Measurements from ENCODE around the gene PRM3.

The PRM3 gene

DNA sequence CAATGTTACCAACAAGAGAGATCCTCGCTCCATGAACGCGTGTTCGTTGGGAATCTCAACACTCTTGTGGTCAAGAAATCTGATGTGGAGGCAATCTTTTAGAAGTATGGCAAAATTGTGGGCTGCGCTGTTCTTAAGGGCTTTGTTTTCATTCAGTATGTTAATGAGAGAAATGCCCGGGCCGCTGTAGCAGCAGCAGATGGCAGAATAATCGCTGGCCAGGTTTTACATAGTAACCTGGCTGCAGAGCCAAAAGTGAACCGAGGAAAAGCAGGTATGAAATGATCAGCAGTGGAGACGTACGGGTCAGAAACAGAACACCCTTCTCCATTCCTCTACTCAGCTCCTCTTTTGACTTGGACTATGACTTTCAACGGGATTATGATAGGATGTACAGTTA lies 30.8 kb downstream of the PRM3 start:
- no peak for DNase-seq

DNA sequence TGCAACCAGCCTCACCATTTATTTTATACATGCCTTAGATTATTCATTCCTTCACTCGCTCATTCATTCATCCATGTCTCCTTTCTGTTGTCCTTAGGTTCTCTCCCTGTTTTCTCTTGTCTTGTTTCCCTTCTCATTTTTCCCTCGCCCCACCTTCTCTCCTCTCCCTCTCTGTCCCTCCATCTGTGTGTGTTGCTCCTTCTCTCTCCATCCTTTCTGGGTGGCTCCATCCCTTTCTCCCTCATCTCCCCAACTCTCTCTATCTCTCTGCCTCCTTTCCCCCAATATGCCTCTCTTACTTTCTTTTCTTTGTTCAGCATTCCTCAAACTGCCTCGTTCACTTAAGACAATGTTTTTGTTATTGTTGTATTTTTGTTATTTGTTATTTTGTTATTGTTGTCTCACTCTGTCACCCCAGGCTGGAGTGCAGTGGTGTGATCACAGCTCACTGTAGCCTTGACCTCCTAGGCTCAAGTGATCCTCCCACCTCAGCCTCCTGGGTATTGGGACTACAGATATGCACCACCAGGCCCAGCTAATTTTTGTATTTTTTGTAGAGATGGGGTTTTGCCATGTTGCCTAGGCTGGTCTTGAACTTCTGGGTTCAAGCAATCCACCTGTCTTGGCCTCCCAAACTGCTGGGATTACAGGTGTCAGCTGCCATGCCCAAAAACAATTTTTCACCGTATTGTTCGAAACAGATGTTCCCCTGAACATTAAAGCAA lies 31.8 kb downstream of the PRM3 start:
- no peak for DNase-seq

DNA sequence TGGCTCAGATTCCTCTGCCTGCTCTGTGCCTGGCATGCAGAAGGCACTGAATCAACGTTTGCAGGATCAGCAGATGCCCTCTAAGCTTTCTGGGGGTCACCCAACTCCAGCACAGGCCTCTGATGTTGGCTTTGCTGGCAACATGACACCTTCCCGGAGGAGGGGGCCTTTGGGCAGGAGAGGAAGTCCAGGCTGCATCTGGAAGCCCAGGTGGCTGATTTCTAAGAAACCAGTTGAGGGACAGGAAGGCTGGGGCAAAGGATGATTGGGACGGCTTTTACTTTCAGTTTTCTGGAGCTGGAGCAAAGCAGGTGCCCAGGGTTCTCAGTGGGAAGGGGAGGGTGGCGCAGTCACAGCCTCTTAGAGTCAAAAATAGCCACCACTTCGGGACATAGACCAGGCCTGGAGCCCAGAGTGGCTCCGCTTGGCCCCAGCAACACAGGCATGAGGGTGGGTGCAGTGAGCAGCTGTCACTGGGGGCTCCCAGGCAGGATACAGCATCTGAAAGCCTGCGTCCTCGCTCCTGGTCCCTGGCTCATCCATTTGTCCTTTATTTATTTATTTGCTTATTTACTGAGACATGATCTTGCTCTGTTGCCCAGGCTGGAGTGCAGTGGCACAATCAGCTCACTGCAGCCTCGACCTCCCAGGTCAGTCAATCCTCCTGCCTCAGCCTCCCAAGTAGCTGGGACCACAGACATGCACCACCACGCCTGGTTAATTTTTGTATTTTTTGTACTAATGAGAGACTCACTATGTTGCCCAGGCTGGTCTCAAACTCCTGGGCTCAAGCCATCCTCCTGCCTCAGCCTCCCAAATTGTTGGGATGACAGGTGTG lies 32.6 kb downstream of the PRM3 start:
- no peak for DNase-seq

DNA sequence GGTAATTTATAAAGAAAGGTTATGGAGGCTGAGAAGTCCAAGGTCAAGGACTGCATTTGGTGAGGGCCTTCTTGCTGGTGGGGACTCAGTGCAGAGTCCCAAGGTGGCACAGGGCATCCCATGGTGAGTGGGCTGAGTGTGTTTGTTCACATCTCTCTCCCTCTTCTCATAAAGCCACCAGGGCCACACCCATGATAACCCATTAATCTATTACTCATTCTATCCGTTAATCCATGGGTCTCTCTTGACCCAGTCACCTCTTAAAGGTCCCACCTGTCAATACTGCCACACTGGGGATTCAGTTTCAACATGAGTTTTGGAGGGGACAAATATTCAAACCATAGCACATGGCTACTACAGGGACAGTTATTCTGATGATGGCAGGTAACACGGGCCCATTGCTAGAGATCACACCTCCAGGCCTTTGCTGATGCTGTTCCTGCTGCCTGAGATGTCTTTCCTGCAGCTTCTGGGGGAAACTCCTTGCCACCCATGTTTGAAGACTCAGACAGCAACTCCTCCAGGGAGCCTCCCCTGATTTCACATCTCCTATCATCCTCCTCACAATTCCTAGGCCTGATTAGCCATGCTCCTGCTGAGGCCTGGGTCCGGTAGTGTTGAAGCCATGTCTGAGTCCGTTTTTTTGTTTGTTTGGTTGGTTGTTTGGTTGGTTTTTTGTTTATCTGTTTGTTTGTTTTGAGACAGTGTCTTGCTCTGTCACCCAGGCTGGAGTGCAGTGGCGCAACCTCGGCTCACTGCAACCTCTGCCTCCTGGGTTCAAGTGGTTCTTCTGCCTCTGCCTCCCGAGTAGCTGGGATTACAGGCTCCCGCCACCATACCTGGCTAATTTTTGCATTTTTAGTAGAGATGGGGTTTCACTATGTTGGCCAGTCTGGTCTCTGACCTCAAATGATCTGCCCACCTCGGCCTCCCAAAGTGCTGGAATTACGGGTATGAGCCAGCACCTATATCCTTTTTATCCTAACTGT lies 33.5 kb downstream of the PRM3 start:
- DNase-seq: no peak

DNA sequence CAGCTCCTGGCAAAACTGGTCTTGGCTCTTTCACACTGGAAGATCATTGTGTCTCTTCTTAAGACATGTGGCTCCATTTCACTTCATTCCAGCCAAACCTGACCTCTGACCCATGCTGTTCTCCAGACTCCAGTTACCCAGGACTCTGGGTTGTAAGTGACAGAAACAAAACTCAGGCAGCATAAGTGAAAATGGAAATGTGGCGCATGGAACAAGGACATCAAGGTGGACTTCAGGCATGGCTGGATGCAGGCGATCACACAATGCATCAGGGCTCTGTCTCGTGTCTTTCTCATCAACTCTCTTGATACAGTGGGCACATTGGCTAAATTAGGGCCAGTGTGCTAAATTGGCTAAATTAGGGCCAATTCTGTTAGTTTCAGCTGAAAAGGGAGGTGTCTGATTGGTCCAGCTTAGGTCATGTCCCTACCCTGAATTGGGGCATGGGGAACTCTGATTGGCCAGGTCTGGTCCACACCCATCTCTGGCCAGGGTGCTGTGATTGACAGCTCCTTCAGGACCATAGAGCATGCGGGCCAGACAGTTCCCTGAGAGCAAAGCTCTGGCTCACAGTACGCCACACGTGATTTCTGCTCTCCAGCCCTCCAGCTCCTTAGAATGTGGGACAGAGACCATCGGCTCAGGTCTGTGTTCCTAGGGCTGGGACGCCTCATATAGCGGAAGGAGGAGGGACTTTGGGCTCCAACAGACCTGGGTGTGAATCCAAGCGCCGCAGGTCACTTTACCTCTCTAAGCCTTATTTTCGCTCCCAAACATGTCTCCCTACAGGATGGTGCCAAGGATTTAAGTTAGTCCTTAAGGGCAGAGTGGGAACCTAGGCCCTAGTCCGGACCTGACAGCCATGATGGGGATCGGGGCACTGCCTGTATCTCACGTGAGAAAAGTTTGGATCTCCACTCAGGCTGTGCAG lies 34.9 kb downstream of the PRM3 start:
- DNase-seq: no peak

DNA sequence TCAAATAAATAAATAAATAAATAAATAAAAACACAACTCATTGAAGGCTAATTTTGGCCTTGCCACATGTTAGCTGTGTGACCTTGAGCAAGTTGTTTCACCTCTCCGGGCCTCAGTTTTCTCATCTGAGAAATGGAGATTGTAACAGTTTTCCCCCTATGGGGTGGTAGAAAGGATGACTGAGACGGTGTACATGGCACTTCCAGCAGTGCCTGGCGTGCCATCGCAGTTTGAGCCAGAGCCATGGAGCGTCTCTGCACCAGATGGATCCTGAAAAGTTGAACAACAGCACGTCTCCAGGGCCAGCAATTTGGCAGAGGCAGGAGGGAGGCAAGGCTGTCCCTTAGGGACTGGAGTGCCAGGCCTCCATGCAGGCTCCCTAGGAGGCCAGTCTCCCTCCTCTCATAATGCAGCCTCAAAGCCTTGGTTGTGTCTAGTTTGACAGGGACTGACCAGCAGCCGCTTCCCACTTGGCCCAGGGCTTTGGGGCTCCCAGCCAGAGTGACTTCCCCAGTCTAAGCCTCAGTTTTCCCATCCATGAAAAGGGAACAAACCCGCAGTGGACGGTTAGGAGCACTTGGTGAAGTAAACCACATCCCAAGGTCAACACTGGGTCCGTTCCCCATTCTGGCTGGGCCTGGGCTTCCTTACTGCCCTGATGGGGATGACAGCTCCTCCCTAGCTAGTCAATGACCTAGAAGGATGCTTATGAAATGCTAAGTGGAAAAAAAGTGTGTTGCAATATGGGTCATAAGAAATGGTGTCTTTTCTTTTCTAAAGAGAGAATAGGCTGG lies 36.8 kb downstream of the PRM3 start:
- DNase-seq: no peak

DNA sequence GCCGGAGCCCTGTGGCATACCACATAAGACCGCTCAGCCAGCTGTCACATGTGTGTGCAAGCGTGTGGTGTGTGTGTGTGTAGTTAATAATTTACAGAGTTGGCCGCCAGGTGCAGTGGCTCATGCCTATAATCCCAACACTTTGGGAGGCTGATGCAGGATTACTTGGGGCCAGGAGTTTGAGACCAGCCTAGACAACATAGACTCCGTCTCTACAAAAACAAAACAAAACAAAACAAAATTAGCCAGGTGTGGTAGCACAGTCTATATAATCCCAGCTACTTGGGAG lies 37.8 kb downstream of the PRM3 start:
- no peak for DNase-seq

DNA sequence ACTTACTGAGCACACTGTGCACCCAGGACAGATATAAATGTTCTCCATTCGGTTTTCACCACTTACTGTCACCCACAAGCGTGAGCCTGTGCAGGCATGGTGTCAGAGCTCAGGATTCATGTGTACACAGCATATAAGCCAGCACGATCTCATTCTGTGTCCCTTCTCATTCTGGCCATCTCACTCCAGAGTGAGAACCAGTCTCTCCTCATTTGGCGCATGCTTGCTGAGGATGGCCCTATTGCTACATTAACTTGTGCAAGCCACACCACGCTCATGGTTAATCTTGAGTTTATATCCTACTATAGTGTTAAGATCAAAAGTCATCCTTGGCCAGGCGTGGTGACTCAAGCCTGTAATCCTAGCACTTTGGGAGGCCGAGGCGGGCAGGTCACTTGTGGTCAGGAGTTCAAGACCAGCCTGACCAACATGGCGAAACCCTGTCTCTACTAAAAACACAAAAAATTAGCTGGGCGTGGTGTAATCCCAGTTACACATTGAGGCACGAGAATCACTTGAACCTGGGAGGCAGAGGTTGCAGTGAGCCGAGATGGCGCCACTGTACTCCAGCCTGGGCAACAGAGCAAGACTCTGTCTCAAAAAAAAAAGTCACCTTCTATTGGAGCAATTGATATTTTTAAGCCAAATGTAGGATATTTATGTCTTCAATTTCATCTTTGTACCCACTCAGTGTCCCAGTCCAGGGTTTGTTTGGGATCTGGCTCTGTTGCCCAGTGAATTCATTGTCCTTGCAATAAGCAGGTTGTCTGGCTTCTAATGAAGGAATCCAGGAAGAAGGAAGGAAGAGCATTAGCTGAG lies 38.3 kb downstream of the PRM3 start:
- DNase-seq: no peak

DNA sequence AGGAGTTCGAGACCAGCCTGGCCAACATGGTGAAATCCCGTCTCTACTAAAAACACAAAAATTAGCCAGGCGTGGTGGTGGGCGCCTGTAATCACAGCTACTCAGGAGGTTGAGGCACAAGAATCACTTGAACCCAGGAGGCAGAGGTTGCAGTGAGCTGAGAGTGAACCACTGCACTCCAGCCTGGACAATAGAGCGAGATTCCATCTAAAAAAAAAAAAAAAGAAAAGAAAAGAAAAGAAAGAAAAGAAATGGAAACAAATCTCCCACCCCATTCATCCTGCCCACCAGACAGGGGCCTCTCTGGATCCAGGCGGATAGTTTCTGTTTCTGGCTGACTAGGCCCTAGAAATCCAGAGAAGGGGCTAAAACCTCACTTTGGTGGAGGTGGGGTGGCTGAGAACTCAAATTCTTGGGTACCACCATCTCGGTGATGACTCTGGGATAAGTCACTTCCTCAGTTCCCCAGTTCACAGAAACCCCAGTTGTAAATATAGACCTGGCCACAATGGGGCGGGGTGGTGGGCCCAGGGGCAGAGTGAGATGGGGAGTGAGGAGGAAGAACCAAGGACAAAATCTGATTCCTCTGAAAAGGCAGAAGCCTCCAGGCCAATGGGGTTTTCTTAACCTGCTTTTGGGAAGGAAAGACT lies 39.6 kb downstream of the PRM3 start:
- no peak for DNase-seq

DNA sequence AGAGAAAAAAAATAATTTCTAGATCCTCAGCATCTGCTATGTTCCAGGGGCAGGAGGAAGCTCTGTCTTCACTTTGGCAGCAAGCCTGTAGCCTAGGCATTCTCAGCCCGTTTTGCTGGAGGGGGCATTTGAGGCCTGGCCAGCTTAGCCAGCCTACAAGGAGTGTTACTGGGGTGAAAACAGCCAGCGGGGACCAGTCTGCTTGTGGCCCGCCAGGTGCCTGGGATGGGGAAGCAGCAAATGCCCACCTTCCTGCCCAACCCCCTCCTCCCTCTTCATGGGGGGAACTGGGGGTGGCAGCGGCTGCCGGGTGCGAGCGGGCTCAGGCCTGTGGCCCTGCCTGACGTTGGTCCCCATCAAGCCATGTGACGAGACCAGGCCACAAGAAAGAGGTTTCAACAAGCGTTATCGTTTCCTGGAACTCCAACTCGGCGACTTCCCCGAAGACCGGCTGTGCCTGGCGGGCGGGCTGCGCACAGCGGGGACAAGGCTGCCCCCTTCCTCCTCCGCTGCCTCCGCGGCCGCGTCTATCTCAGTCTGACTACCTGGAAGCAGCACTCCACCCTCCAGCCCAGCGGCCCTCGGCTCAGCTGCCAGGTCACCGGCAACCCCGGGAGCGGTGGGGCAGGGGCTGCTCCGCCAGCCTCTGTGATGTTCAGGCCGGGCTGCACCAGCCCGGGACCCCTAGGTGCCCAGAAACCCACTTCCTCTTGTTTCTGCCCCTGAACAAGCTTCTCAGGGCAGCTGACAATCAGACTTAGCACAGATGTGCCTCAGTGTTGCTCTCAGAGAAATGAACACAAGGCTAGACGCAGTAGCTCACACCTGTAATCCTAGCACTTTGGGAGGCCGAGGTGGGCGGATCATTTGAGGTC lies 40.3 kb downstream of the PRM3 start:
- DNase-seq: no peak

DNA sequence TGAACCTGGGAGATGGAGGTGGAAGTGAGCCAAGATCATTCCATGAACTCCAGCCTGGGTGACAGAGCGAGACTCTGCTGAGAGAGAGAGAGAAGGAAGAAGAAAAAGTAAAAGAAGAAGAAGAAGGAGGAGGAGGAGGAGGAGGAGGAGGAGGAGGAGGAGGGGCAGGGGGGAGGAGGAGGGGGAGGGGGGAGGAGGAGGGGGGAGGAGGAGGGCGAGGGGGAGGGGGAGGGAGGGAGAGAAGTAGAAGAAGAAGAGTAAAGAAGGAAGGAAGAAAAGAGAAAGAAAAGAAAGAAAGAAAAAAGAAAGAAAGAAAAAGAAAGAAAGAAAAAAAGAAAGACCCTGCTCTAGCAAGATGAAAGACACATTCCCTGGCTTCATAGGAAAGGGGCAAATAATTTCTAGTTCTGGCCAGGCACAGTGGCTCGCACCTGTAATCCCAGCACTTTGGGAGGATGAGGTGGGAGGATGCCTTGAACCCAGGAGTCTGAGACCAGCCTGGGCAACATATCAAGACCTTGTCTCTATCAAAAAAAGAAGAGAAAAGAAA lies 41.1 kb downstream of the PRM3 start:
- no peak for DNase-seq

DNA sequence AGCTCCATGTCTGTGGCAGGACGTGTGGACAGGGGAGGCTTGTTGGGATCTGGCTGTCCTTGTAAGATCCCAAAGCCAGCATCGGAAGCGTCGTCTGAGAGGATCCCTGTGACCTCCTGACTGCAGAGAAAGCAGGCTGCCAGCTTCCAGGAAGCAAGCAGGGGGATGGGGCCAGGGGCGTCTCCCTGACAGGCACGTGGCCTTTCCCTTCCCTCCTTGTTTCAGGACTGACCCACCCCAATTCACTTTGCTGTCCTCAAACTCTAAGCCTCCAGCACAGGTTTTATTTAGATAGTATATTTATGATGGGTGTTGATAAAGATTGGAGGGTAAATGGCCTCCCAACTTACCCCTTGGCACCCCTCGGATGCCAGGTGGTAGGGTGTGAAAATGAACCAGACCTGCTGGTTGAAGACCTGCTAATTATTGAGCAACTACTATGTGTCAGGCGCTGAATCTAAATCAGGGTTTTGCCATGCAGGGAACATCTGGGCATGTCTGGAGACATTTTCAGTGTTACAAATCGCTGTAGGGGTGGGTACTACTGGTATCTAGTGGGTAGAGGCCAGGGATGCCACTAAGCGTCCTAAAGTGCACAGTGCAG lies 42.0 kb downstream of the PRM3 start:
- no peak for DNase-seq

DNA sequence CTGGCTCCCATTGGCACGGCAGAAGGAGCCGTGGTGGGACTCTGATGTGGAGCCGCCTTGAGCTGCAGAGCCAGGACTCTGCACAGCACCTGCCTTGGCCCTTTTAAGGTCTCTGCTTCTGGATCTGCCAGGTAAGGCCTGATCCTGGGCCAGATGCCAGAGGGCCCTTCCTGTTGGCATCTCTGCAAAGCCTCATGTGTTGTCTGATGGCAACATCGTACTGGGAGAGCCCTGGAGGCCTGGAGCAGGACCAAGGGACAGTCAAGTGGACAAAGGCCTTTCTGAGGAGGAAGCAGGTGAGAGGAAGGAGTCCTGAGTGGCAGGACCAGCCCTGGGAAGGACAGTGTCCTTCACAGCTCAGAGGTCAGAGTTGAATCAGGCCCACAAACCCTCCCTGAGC lies 43.5 kb downstream of the PRM3 start:
- no peak for DNase-seq

DNA sequence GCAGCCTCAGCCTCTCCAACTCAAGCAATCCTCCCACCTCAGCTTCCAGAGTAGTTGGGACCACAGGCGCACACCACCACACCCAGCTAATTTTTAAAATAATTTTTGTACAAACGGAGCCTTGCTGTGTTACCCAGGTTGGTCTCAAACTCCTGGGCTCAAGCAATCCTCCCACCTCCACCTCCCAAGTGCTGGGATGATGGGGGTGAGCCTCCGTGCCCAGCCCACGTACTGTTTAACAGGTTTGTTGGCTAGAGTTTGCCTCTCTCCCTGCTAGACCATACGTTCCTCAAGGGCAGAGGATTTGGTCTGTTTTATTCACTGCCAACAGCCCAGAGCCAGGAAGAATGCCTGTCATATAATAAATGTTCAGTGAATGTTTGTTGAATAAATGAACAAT lies 44.0 kb downstream of the PRM3 start:
- DNase-seq: no peak

DNA sequence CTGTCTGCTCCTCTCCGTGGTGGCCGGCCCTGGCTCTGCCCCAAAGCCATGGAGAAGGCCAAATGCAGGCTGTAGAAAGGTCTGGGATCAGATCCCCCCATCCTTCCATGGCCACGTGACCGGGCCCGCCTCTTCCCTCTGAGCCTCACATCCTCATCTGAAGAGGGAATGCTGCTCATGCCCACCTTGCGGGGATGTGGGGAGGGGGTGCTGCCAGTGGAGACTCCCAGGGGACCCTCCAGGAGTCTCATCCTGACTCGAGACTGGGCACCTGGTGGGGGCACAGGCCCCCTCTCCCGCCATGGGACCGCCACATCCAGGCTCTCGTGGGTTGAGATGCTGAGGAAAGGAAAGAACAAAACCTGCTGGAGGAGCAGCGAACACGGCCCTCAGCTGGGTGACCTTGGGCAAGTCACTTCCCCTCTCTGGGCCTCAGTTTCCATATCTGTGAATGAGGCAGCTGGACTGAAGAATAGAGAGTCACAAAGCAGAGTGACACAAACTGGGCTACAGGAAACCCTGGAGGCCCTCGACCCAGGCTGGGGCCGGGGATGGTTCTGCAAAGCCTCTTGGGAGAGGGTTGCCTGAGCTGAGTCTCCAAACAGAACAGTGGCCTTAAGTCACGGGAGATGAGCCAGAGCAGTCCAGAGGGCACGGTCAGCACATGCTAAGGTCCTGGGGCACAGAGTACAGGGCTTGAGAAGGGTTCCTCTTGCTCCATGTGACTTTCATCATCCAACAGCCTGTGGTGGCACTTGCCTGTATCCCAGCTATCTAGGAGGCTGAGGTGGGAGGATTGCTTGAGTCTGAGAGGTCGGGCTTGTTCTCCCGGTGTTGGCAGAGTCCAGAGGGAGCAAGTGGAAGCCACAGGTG lies 47.5 kb downstream of the PRM3 start:
- DNase-seq: no peak

DNA sequence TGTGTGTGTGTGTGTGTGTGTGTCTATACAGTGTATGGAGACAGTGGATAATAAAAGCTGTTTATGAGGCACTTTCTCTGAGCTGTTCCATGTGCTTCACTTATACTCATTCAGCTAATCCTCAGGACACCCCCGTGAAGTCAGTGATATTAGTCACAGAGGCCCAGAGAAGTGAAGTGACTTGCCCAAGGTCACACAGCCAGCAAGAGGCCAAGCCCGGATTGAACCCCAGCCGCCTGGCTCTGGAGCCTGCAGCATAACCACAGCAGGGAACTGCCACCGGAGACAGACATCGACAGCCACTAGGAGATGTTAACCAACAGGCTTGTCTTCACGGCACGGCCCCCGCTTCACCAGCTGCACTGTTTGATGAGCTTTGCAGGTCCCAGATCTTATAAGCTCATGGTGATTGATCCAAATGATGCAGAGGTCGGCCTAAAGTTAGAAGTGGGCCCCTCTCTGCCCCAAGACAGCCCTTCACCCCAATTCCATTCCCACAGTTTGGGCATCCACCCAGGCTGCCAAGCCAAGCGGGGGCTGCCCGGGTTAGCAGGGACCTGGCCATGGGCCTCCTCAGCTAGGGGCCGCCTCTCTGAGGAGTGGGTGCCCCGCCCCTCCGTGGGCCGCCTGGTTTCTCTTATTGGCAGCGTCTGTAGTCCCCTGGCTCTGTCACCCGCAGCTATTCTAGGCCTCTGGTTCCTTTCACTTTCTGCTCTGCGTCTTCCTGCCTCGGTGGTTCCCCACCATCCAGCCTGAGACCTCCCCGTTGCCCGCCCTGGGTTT lies 48.3 kb downstream of the PRM3 start:
- DNase-seq: no peak

Measured in cortex of kidney (tissue), 1 donor.